Astrocyte (in vitro differentiated cells and primary cell): ENCODE data around the gene B4GALT5. TPM values are rescaled to one million over a fixed set of nuclear protein-coding genes. Genes with fewer than 3 reads are reported as not detected.
A peak's percentile ranks its signal among the peaks of the same experiment; 100 is the strongest.

Experiments
- DNase-seq: peaks from one replicate; pipeline ENCODE4 v3.0.0-alpha.2; 2010; ENCODE audit warnings: low read depth
- FAIRE-seq: peaks from 2 replicates; lab custom pipeline; 2011; peaks lifted over from hg19 to GRCh38; lab: Jason Lieb, UNC
- H2AFZ ChIP-seq: 2 replicates; pipeline ENCODE4 v1.6.0; 2012; ENCODE audit warnings: low read depth, low read length, inconsistent platforms
- H3K27ac ChIP-seq: 2 replicates; pipeline ENCODE4 v1.5.1; 2011; ENCODE audit warnings: low read depth, low read length, inconsistent platforms
- H3K27me3 ChIP-seq: 2 replicates; pipeline ENCODE4 v1.6.0; 2011; ENCODE audit warnings: low read length, inconsistent platforms; ENCODE audit not compliant: insufficient read depth
- H3K36me3 ChIP-seq: 2 replicates; pipeline ENCODE4 v1.5.1; 2011; ENCODE audit warnings: low read length, inconsistent platforms; ENCODE audit not compliant: insufficient read depth
- H3K4me1 ChIP-seq: 2 replicates; pipeline ENCODE4 v1.5.1; 2011; ENCODE audit warnings: low read length, inconsistent platforms; ENCODE audit not compliant: insufficient read depth
- H3K4me2 ChIP-seq: 2 replicates; pipeline ENCODE4 v1.6.0; 2012; ENCODE audit warnings: low read length, inconsistent platforms
- H3K4me3 ChIP-seq: 2 replicates; pipeline ENCODE4 v1.5.1; 2011; ENCODE audit warnings: low read depth, mild to moderate bottlenecking, low read length, inconsistent platforms; ENCODE audit not compliant: insufficient read depth
- H3K79me2 ChIP-seq: 2 replicates; pipeline ENCODE4 v1.6.0; 2012; ENCODE audit warnings: mild to moderate bottlenecking, low read length, inconsistent platforms; ENCODE audit not compliant: insufficient read depth
- H3K9ac ChIP-seq: 2 replicates; pipeline ENCODE4 v1.6.0; 2012; ENCODE audit warnings: mild to moderate bottlenecking, low read length, inconsistent platforms
- H3K9me3 ChIP-seq: 2 replicates; pipeline ENCODE4 v1.5.1; 2012; ENCODE audit warnings: low read depth, mild to moderate bottlenecking, low read length, inconsistent platforms; ENCODE audit not compliant: insufficient read depth
- H4K20me1 ChIP-seq: 2 replicates; pipeline ENCODE4 v1.6.0; 2012; ENCODE audit warnings: low read length, inconsistent platforms; ENCODE audit not compliant: insufficient read depth
- H3K27ac Mint-ChIP-seq: one replicate; pipeline ENCODE4 v1.8.0; 2021; ENCODE audit warnings: mild to moderate bottlenecking, mixed read lengths; ENCODE audit not compliant: unreplicated experiment
- H3K27me3 Mint-ChIP-seq: one replicate; pipeline ENCODE4 v1.8.0; 2021; ENCODE audit warnings: low read depth, mixed read lengths; ENCODE audit not compliant: unreplicated experiment
- H3K36me3 Mint-ChIP-seq: one replicate; pipeline ENCODE4 v1.8.0; 2021; ENCODE audit warnings: low read depth, mixed read lengths; ENCODE audit not compliant: unreplicated experiment
- H3K4me1 Mint-ChIP-seq: one replicate; pipeline ENCODE4 v1.8.0; 2021; ENCODE audit warnings: low read depth, mixed read lengths; ENCODE audit not compliant: unreplicated experiment
- H3K4me3 Mint-ChIP-seq: one replicate; pipeline ENCODE4 v1.8.0; 2021; ENCODE audit warnings: mild to moderate bottlenecking, moderate library complexity, mixed read lengths; ENCODE audit not compliant: unreplicated experiment
- H3K9me3 Mint-ChIP-seq: one replicate; pipeline ENCODE4 v1.8.0; 2021; ENCODE audit warnings: mild to moderate bottlenecking, mixed read lengths; ENCODE audit not compliant: unreplicated experiment
- CTCF ChIP-seq: IDR thresholded peaks from 2 replicates; pipeline ENCODE4 v1.5.1; 2011; ENCODE audit warnings: low read depth, mild to moderate bottlenecking, inconsistent platforms, low read length, moderate library complexity; ENCODE audit not compliant: insufficient read depth
- EZH2 ChIP-seq: IDR thresholded peaks from 2 replicates; pipeline ENCODE4 v1.6.1; 2012; ENCODE audit warnings: mild to moderate bottlenecking, low read length, inconsistent platforms; ENCODE audit not compliant: insufficient read depth
- total RNA-seq: library from RNA; stranded (reverse); gene quantifications from 2 replicates; pipeline ENCODE4 v1.2.1, GENCODE V29; 2021

The B4GALT5 gene
- total RNA-seq, 1 donor from 2014 or later: 41.9 TPM

GRCh38 chr20:49696594-49696993 is 17.1 kb downstream of the B4GALT5 start:
- Mint-ChIP-seq H3K4me1 (peaks cover 58% of the 10 kb centered on the region), H3K9me3 (no peaks in the 10 kb centered on the region), H3K4me3 (no peak overlapping the region), H3K27me3 (no peaks in the 10 kb centered on the region), H3K27ac (peak overlapping the region; percentile 4), H3K36me3 (no peaks in the 10 kb centered on the region)
- Histone ChIP-seq H3K4me3 (no peak overlapping the region), H3K79me2 (peaks cover 100% of the 10 kb centered on the region), H4K20me1 (peaks cover 73% of the 10 kb centered on the region), H3K36me3 (no peaks in the 10 kb centered on the region), H3K4me1 (peaks cover 45% of the 10 kb centered on the region), H3K9me3 (no peaks in the 10 kb centered on the region), H3K27ac (no peak overlapping the region), H3K27me3 (no peaks in the 10 kb centered on the region), H3K9ac (no peak overlapping the region), H3K4me2 (no peak overlapping the region), H2AFZ (no peak overlapping the region)
- no peak for FAIRE-seq
- TF ChIP-seq CTCF (no peak), EZH2 (no peak)
- no peak for DNase-seq

DNA sequence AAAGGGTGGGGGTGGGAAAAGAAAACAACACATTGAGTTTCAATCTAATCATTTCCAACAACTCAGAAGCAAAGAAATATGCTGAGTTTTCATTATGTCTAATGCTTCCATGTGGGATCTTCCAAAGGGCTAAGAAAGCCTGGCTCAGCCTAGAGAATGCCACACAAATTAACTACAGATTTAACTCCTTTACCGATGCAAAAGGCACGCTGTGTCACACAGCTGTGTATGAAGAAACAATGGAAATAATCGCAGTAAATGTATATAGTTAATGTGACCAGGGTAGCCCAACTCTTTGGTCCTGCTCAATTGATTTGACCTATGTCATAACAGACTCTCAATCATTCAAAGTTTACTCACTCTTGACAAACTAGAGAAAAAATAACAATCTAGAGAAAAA is 17.8 kb downstream of the B4GALT5 start:
- Mint-ChIP-seq H3K27me3 (no peaks in the 10 kb centered on the region), H3K4me1 (peaks cover 57% of the 10 kb centered on the region), H3K27ac (no peak overlapping the region), H3K36me3 (no peaks in the 10 kb centered on the region), H3K9me3 (no peaks in the 10 kb centered on the region), H3K4me3 (peak overlapping the region; percentile 25)
- Histone ChIP-seq H3K9ac (no peak overlapping the region), H3K79me2 (peaks cover 100% of the 10 kb centered on the region), H3K4me3 (no peak overlapping the region), H3K9me3 (no peaks in the 10 kb centered on the region), H4K20me1 (peaks cover 74% of the 10 kb centered on the region), H3K4me2 (no peak overlapping the region), H3K4me1 (peaks cover 44% of the 10 kb centered on the region), H3K36me3 (no peaks in the 10 kb centered on the region), H3K27me3 (no peaks in the 10 kb centered on the region), H3K27ac (no peak overlapping the region), H2AFZ (no peak overlapping the region)
- DNase-seq (no peak), FAIRE-seq (no peak)
- TF ChIP-seq CTCF (no peak), EZH2 (no peak)

DNA sequence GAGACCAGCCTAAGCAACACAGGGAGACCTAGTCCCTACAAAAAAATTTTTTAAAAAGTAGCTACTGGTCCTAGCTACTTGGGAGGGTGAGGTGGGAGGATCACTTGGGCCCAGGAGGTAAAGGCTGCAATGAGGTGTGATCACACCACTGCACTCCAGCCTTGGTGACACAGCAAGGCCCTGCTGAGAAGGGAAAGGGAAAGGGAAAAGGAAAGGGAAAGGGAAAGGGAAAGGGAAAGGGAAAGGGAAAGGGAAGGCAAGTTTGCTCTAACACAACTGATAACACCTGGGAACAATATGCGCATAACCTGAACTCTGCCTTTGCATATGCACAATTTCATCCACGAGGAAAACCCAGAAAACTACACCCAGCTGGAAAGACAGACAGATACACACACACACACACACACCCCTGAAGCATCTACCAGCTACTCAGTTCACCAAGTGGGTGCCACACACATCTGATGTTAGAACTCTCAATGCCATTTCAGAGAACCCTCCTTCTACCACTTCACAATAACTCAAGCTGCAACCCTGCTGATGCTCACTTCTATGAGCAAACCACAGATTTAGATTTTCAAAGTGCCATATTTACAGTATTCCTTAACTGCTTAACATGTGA is 19.1 kb downstream of the B4GALT5 start:
- H3K79me2 ChIP-seq: peaks cover 99% of the 10 kb centered on the region
- DNase-seq: no peak
- no peak for FAIRE-seq
- no peaks in the 10 kb centered on the region for H3K27me3 ChIP-seq
- no peak overlapping the region for H3K4me2 ChIP-seq
- peaks cover 79% of the 10 kb centered on the region for H4K20me1 ChIP-seq
- Mint-ChIP-seq H3K4me1 (peaks cover 50% of the 10 kb centered on the region), H3K9me3 (no peaks in the 10 kb centered on the region), H3K27me3 (no peaks in the 10 kb centered on the region), H3K36me3 (no peaks in the 10 kb centered on the region), H3K4me3 (no peak overlapping the region), H3K27ac (peak overlapping the region; percentile 5)
- no peak overlapping the region for H3K4me3 ChIP-seq
- TF ChIP-seq EZH2: no peak
- no peak for TF ChIP-seq CTCF
- no peak overlapping the region for H3K9ac ChIP-seq
- H3K9me3 ChIP-seq: no peaks in the 10 kb centered on the region
- no peak overlapping the region for H3K27ac ChIP-seq
- H2AFZ ChIP-seq: no peak overlapping the region
- H3K4me1 ChIP-seq: peaks cover 33% of the 10 kb centered on the region
- no peaks in the 10 kb centered on the region for H3K36me3 ChIP-seq
